Fibroblast of skin of scalp (primary cell): Measurements from ENCODE around the gene TMEM154.
"Not testable (repeated sequence)": the region's sequence is repeated elsewhere in the genome, so short reads cannot be mapped to it uniquely, and the experiment has no call there.

Source experiments
- DNase-seq: peaks from one replicate; pipeline ENCODE4 v3.0.0-alpha.2; 2013

TMEM154 gene

GRCh38 chr4:152665691-152666395 is 14.0 kb downstream of the TMEM154 start:
- no peak for DNase-seq

- not testable (repeated sequence) for DNase-seq
Observed at GRCh38 chr4:152664067-152664378, 15.8 kb downstream of the TMEM154 start.

GRCh38 chr4:152663203-152664066 is 16.4 kb downstream of the TMEM154 start:
- DNase-seq, result peak; percentile 5

- no peak for DNase-seq
Observed at GRCh38 chr4:152661649-152662048, 18.1 kb downstream of the TMEM154 start.

- DNase-seq, result no peak
Observed at GRCh38 chr4:152660526-152660925, 19.3 kb downstream of the TMEM154 start.

GRCh38 chr4:152659806-152660205 is 20.0 kb downstream of the TMEM154 start:
- DNase-seq, result no peak

GRCh38 chr4:152657657-152658056 is 22.1 kb downstream of the TMEM154 start:
- no peak for DNase-seq

- DNase-seq, result no peak
Observed at GRCh38 chr4:152655272-152656129, 24.3 kb downstream of the TMEM154 start.

GRCh38 chr4:152652102-152652501 is 27.7 kb downstream of the TMEM154 start:
- no peak for DNase-seq

GRCh38 chr4:152651473-152652060 is 28.2 kb downstream of the TMEM154 start:
- DNase-seq, result no peak

- DNase-seq, result no peak
Observed at GRCh38 chr4:152646221-152646620, 33.6 kb downstream of the TMEM154 start.

- DNase-seq, result no peak
Observed at GRCh38 chr4:152644130-152644529, 35.7 kb downstream of the TMEM154 start.

GRCh38 chr4:152643153-152644035 is 36.4 kb downstream of the TMEM154 start:
- DNase-seq, result no peak

- peak; percentile 34 for DNase-seq
Observed at GRCh38 chr4:152640058-152640921, 39.5 kb downstream of the TMEM154 start.

GRCh38 chr4:152635851-152636250 is 43.9 kb downstream of the TMEM154 start:
- DNase-seq, result no peak

GRCh38 chr4:152634110-152634760 is 45.6 kb downstream of the TMEM154 start:
- no peak for DNase-seq

- DNase-seq, result no peak
Observed at GRCh38 chr4:152633118-152633517, 46.7 kb downstream of the TMEM154 start.

- DNase-seq, result no peak
Observed at GRCh38 chr4:152630324-152630723, 49.5 kb downstream of the TMEM154 start.

- DNase-seq, result no peak
Observed at GRCh38 chr4:152629908-152630307, 49.9 kb downstream of the TMEM154 start.

GRCh38 chr4:152628128-152628527 is 51.7 kb downstream of the TMEM154 start:
- DNase-seq, result no peak
